GM23338 (cell line): Measurements from ENCODE around the gene FABP6. TPM values are rescaled to one million over a fixed set of nuclear protein-coding genes. Genes with fewer than 3 reads are reported as not detected.

Experiments used
- ATAC-seq: fragments of 200-7000 bp; cut with Tn5 transposase; 3 replicates; pipeline ENCODE4 v1.9.1; 2020
- DNase-seq: peaks from one replicate; pipeline ENCODE4 v3.0.0-alpha.2; 2015; ENCODE audit warnings: low spot score
- H2AFZ ChIP-seq: fragments of 200-600 bp; sonication (generic); 2 replicates; pipeline ENCODE4 v1.8.0; 2016; ENCODE audit warnings: antibody characterized with exemption, mild to moderate bottlenecking, moderate library complexity
- H3F3A ChIP-seq: fragments of 200-600 bp; sonication (generic); replicated peaks from 2 replicates; pipeline ENCODE4 v1.8.0; 2017; ENCODE audit warnings: antibody characterized with exemption, mixed run types, low read depth
- H3K27ac ChIP-seq: fragments of 200-600 bp; sonication (generic); 2 replicates; pipeline ENCODE4 v1.6.1; 2016; ENCODE audit warnings: low read depth
- H3K27me3 ChIP-seq: fragments of 200-600 bp; sonication (generic); 2 replicates; pipeline ENCODE4 v1.8.0; 2016; ENCODE audit warnings: mild to moderate bottlenecking, mixed run types, moderate library complexity; ENCODE audit not compliant: insufficient read depth
- H3K36me3 ChIP-seq: fragments of 200-600 bp; sonication (generic); 2 replicates; pipeline ENCODE4 v1.8.0; 2016; ENCODE audit warnings: mild to moderate bottlenecking; ENCODE audit not compliant: insufficient read depth
- H3K4me1 ChIP-seq: fragments of 200-600 bp; sonication (generic); 2 replicates; pipeline ENCODE4 v1.8.0; 2016; ENCODE audit warnings: mild to moderate bottlenecking, moderate library complexity; ENCODE audit not compliant: insufficient read depth
- H3K4me2 ChIP-seq: fragments of 200-600 bp; sonication (generic); 2 replicates; pipeline ENCODE4 v1.7.1; 2017; ENCODE audit warnings: mixed run types
- H3K4me3 ChIP-seq: fragments of 200-600 bp; sonication (generic); 2 replicates; pipeline ENCODE4 v1.6.1; 2016; ENCODE audit warnings: mixed run types
- H3K79me2 ChIP-seq: fragments of 200-600 bp; sonication (generic); replicated peaks from 2 replicates; pipeline ENCODE4 v1.8.0; 2017; ENCODE audit warnings: mild to moderate bottlenecking; ENCODE audit not compliant: insufficient read depth
- H3K9me2 ChIP-seq: fragments of 200-600 bp; sonication (generic); 2 replicates; pipeline ENCODE4 v1.8.0; 2017; ENCODE audit not compliant: insufficient read depth
- H4K20me1 ChIP-seq: fragments of 200-600 bp; sonication (generic); replicated peaks from 2 replicates; pipeline ENCODE4 v1.8.0; 2017; ENCODE audit warnings: mild to moderate bottlenecking; ENCODE audit not compliant: insufficient read depth
- H3K27ac Mint-ChIP-seq: 2 replicates; pipeline ENCODE4 v1.8.0; 2020; ENCODE audit warnings: inconsistent platforms, mild to moderate bottlenecking, moderate library complexity, mixed read lengths
- H3K27me3 Mint-ChIP-seq: 3 replicates; pipeline ENCODE4 v1.8.0; 2022; ENCODE audit warnings: low read depth, mild to moderate bottlenecking, moderate library complexity, mixed read lengths, inconsistent platforms; ENCODE audit not compliant: insufficient read depth, poor library complexity
- H3K36me3 Mint-ChIP-seq: 3 replicates; pipeline ENCODE4 v1.8.0; 2021; ENCODE audit warnings: low read depth, mild to moderate bottlenecking, inconsistent platforms, moderate library complexity, mixed read lengths
- H3K4me1 Mint-ChIP-seq: 3 replicates; pipeline ENCODE4 v1.8.0; 2020; ENCODE audit warnings: mild to moderate bottlenecking, inconsistent platforms, mixed read lengths
- H3K4me3 Mint-ChIP-seq: 3 replicates; pipeline ENCODE4 v1.8.0; 2021; ENCODE audit warnings: moderate library complexity, mild to moderate bottlenecking, inconsistent platforms, mixed read lengths
- H3K9me3 Mint-ChIP-seq: 3 replicates; pipeline ENCODE4 v1.8.0; 2020; ENCODE audit warnings: moderate library complexity, mild to moderate bottlenecking, inconsistent platforms, mixed read lengths
- CREB1 ChIP-seq: fragments of 250-450 bp; sonication (Bioruptor Pico); IDR thresholded peaks from 2 replicates; pipeline ENCODE4 v1.5.0; 2020; ENCODE audit warnings: low read depth, mild to moderate bottlenecking, moderate library complexity
- CTCF ChIP-seq, 2 experiments: fragments of 200-600 bp in 1 of 2; sonication (generic) in 1 of 2; conservative IDR thresholded peaks; 2 replicates each; pipeline versions ENCODE4 v1.5.1 to v1.6.1; 2016 to 2017; ENCODE audit warnings: antibody characterized with exemption in 2 of 2, low read depth in 2 of 2, mild to moderate bottlenecking in 2 of 2, moderate library complexity in 1 of 2
- ETS1 ChIP-seq: IDR thresholded peaks from 2 replicates; pipeline ENCODE4 v1.6.1; 2016; ENCODE audit warnings: antibody characterized with exemption
- EZH2 ChIP-seq: fragments of 200-600 bp; sonication (generic); IDR thresholded peaks from one replicate; pipeline ENCODE4 v1.8.0; 2017; ENCODE audit warnings: antibody characterized with exemption, mild to moderate bottlenecking, low read depth; ENCODE audit not compliant: unreplicated experiment
- EZH2phosphoT487 ChIP-seq: fragments of 200-600 bp; sonication (generic); IDR thresholded peaks from one replicate; pipeline ENCODE4 v1.8.1; 2018; ENCODE audit warnings: antibody characterized with exemption; ENCODE audit not compliant: unreplicated experiment
- JUNB ChIP-seq: IDR thresholded peaks from one replicate; pipeline ENCODE4 v1.6.1; 2016; ENCODE audit warnings: antibody characterized with exemption; ENCODE audit not compliant: unreplicated experiment
- NANOG ChIP-seq: IDR thresholded peaks from 2 replicates; pipeline ENCODE4 v1.6.1; 2016; ENCODE audit warnings: antibody characterized with exemption, borderline replicate concordance
- POLR2AphosphoS5 ChIP-seq: IDR thresholded peaks from 2 replicates; pipeline ENCODE4 v1.6.1; 2016; ENCODE audit warnings: antibody characterized with exemption, low read depth
- STAT1 ChIP-seq: IDR thresholded peaks from one replicate; pipeline ENCODE4 v1.6.1; 2016; ENCODE audit warnings: antibody characterized with exemption; ENCODE audit not compliant: unreplicated experiment
- ZNF114 ChIP-seq: fragments of 250-450 bp; sonication (Bioruptor Pico); IDR thresholded peaks from 2 replicates; pipeline ENCODE4 v1.5.0; 2020; ENCODE audit warnings: mild to moderate bottlenecking, moderate library complexity
- ZNF331 ChIP-seq: fragments of 250-450 bp; sonication (Bioruptor Pico); IDR thresholded peaks from 2 replicates; pipeline ENCODE4 v1.5.0; 2020; ENCODE audit warnings: low read depth, mild to moderate bottlenecking, moderate library complexity
- ZNF462 ChIP-seq: fragments of 250-450 bp; sonication (Bioruptor Pico); IDR thresholded peaks from 2 replicates; pipeline ENCODE4 v1.5.0; 2020; ENCODE audit warnings: mild to moderate bottlenecking, moderate library complexity
- polyA plus RNA-seq: library from polyadenylated mRNA; unstranded; fragments of >200 nt; fragmentation: Nextera tagmentation; extraction: Ambion mirVana; gene quantifications from 2 replicates; pipeline ENCODE4 v1.2.1, GENCODE V29; 2016
- total RNA-seq: library from RNA; depleted of rRNA; stranded (reverse); fragments of >200 nt; shearing (Covaris generic); gene quantifications from 2 replicates; pipeline ENCODE4 v1.2.3, GENCODE V29; 2014
- TF ChIP-seq, protein P1 (sequence below): IDR thresholded peaks from one replicate; pipeline ENCODE4 v1.6.1; 2018; ENCODE audit warnings: antibody characterized with exemption; ENCODE audit not compliant: unreplicated experiment

The FABP6 gene
- total and polyA plus RNA-seq, 2 experiments from 2014 or later = 2.2 to 7.5 TPM

DNA sequence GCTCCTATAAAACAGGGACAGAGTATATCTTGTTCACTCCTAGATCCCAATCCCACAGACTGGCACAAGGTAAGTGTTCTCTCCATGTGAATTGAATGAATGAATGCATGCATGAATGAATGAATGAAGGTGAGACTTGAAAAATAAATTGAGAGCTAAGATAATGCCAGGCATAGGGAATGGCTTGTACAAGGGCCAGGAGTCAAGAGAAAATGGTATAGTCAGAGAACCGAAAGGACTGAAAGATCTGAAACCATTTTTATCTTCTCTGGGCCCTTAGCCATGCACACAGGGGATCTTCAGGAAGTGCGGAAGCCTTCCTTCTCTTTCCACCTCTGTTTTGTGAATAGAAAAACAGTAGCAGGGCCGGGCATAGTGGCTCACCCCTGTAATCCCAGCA, 48.4 kb upstream of the FABP6 start:
- no peaks in the 10 kb centered on the region for H3K9me2 ChIP-seq
- DNase-seq = no peak
- Mint-ChIP-seq H3K4me3 (no peak overlapping the region), H3K4me1 (peaks cover 18% of the 10 kb centered on the region), H3K9me3 (peaks cover 13% of the 10 kb centered on the region), H3K27me3 (peaks cover 19% of the 10 kb centered on the region), H3K36me3 (peaks cover 12% of the 10 kb centered on the region), H3K27ac (no peak overlapping the region)
- H4K20me1 ChIP-seq = no peaks in the 10 kb centered on the region
- no peak overlapping the region for H2AFZ ChIP-seq
- no peaks in the 10 kb centered on the region for H3K27me3 ChIP-seq
- H3K27ac ChIP-seq = no peak overlapping the region
- H3F3A ChIP-seq = no peaks in the 10 kb centered on the region
- TF ChIP-seq EZH2 (no peak), ETS1 (no peak), CTCF (conservative IDR thresholded peaks at IDR 0.05; ENCODE audit: low read depth in 2 of 2) (no peak), NANOG (no peak), POLR2AphosphoS5 (no peak), ZNF114 (CRISPR knock-in tag) (no peak), ZNF331 (CRISPR knock-in tag) (no peak), ZNF462 (CRISPR knock-in tag) (no peak), STAT1 (no peak), CREB1 (CRISPR knock-in tag) (no peak), JUNB (no peak), EZH2phosphoT487 (no peak)
- TF ChIP-seq, protein P1, sequence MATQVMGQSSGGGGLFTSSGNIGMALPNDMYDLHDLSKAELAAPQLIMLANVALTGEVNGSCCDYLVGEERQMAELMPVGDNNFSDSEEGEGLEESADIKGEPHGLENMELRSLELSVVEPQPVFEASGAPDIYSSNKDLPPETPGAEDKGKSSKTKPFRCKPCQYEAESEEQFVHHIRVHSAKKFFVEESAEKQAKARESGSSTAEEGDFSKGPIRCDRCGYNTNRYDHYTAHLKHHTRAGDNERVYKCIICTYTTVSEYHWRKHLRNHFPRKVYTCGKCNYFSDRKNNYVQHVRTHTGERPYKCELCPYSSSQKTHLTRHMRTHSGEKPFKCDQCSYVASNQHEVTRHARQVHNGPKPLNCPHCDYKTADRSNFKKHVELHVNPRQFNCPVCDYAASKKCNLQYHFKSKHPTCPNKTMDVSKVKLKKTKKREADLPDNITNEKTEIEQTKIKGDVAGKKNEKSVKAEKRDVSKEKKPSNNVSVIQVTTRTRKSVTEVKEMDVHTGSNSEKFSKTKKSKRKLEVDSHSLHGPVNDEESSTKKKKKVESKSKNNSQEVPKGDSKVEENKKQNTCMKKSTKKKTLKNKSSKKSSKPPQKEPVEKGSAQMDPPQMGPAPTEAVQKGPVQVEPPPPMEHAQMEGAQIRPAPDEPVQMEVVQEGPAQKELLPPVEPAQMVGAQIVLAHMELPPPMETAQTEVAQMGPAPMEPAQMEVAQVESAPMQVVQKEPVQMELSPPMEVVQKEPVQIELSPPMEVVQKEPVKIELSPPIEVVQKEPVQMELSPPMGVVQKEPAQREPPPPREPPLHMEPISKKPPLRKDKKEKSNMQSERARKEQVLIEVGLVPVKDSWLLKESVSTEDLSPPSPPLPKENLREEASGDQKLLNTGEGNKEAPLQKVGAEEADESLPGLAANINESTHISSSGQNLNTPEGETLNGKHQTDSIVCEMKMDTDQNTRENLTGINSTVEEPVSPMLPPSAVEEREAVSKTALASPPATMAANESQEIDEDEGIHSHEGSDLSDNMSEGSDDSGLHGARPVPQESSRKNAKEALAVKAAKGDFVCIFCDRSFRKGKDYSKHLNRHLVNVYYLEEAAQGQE = no peak
- ATAC-seq = no peak
- no peak overlapping the region for H3K4me3 ChIP-seq
- H3K36me3 ChIP-seq = no peaks in the 10 kb centered on the region
- peaks cover 10% of the 10 kb centered on the region for H3K4me1 ChIP-seq
- H3K4me2 ChIP-seq = no peak overlapping the region
- no peaks in the 10 kb centered on the region for H3K79me2 ChIP-seq
